SK-N-SH treated with all-trans-retinoic acid at 6 μM for 48 hours (cell line): ENCODE measurements around the gene FMN1.

Experiments used
- CREB5 ChIP-seq: fragments of 250-450 bp; sonication (Bioruptor Pico); IDR thresholded peaks from 2 replicates; pipeline ENCODE4 v1.5.1; 2020; ENCODE audit warnings: low read depth, mild to moderate bottlenecking, moderate library complexity
- CSDC2 ChIP-seq: fragments of 250-450 bp; sonication (Bioruptor Pico); IDR thresholded peaks from 2 replicates; pipeline ENCODE4 v1.5.0; 2020; ENCODE audit warnings: mild to moderate bottlenecking, moderate library complexity
- CSRNP3 ChIP-seq: fragments of 250-450 bp; sonication (Bioruptor Pico); IDR thresholded peaks from 2 replicates; pipeline ENCODE4 v1.5.1; 2021; ENCODE audit warnings: mild to moderate bottlenecking, moderate library complexity
- ESRRG ChIP-seq: fragments of 250-450 bp; sonication (Bioruptor Pico); IDR thresholded peaks from 2 replicates; pipeline ENCODE4 v1.6.1; 2021; ENCODE audit warnings: mild to moderate bottlenecking
- PATZ1 ChIP-seq: fragments of 250-450 bp; sonication (Bioruptor Pico); IDR thresholded peaks from 2 replicates; pipeline ENCODE4 v1.8.0; 2020; ENCODE audit warnings: mild to moderate bottlenecking, moderate library complexity, borderline replicate concordance
- POU6F1 ChIP-seq: fragments of 250-450 bp; sonication (Bioruptor Pico); IDR thresholded peaks from 2 replicates; pipeline ENCODE4 v1.8.0; 2021; ENCODE audit warnings: low read depth, mild to moderate bottlenecking, moderate library complexity, borderline replicate concordance
- RARB ChIP-seq: fragments of 250-450 bp; sonication (Bioruptor Pico); IDR thresholded peaks from 2 replicates; pipeline ENCODE4 v1.8.0; 2021; ENCODE audit warnings: mild to moderate bottlenecking, moderate library complexity
- ZFP3 ChIP-seq: fragments of 250-450 bp; sonication (Bioruptor Pico); IDR thresholded peaks from 2 replicates; pipeline ENCODE4 v1.5.0; 2020; ENCODE audit warnings: mild to moderate bottlenecking, moderate library complexity
- ZFP30 ChIP-seq: fragments of 450-650 bp; formaldehyde crosslinking; IDR thresholded peaks from 2 replicates; pipeline ENCODE4 v1.5.0; 2022; ENCODE audit warnings: mild to moderate bottlenecking, moderate library complexity
- ZNF70 ChIP-seq: fragments of 450-650 bp; formaldehyde crosslinking; IDR thresholded peaks from 2 replicates; pipeline ENCODE4 v1.5.0; 2020; ENCODE audit warnings: mild to moderate bottlenecking, moderate library complexity
- ZNF8 ChIP-seq: fragments of 450-650 bp; formaldehyde crosslinking; IDR thresholded peaks from 2 replicates; pipeline ENCODE4 v1.5.0; 2020; ENCODE audit warnings: mild to moderate bottlenecking, moderate library complexity

GRCh38 chr15:32871883-32872282, 322.6 kb downstream of the FMN1 start:
- no peak for TF ChIP-seq POU6F1 (CRISPR knock-in tag)
- TF ChIP-seq CREB5: no peak
- no peak for TF ChIP-seq PATZ1 (CRISPR knock-in tag)
- no peak for TF ChIP-seq ZFP3 (CRISPR knock-in tag)
- TF ChIP-seq ZNF8 (CRISPR knock-in tag): no peak
- no peak for TF ChIP-seq ZFP30 (CRISPR knock-in tag)
- no peak for TF ChIP-seq ESRRG (CRISPR knock-in tag)
- no peak for TF ChIP-seq CSRNP3 (CRISPR knock-in tag)
- TF ChIP-seq CSDC2 (CRISPR knock-in tag): no peak
- no peak for TF ChIP-seq RARB (CRISPR knock-in tag)
- no peak for TF ChIP-seq ZNF70 (CRISPR knock-in tag)
